T47D (cell line): ENCODE measurements around the gene SLC17A7.

ENCODE experiments used
- DNase-seq, 2 experiments: peaks; one replicate each; pipeline versions ENCODE4 v3.0.0 to v3.0.0-alpha.2; 2011 to 2012; ENCODE audit warnings: low read depth in 1 of 2, low spot score in 1 of 2
- JUND ChIP-seq: IDR thresholded peaks from 2 replicates; pipeline ENCODE4 v1.6.1; 2012; ENCODE audit warnings: low read depth
- in situ Hi-C: cut with HindIII; loops from 2 replicates; pipeline ENCODE4 v1.10.0; 2016; ENCODE audit warnings: low sequenced_read_pairs, low pct_unique_long_range_greater_than_20kb

Gene SLC17A7

DNA sequence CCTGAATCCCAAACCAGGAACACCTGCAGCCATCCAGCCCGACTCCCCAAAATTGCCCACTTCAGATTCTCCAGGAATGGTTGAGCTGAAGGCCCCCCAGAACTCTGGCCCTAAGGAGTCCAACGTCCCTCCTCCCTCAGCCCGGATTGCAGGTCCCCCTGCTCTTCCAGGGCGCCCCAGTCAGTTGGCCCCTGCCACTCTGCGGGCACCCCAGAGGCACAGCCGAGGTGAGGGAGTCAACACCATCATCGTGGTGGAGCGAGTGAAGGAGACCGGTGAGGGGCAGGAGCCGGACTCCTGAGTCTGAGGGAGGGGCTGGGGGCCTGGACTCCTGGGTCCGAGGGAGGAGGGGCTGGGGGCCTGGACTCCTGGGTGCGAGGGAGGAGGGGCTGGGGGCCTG is 14.0 kb downstream of the SLC17A7 start:
- in situ Hi-C loops = no loop called here
- no peak for DNase-seq
- TF ChIP-seq JUND = no peak

DNA sequence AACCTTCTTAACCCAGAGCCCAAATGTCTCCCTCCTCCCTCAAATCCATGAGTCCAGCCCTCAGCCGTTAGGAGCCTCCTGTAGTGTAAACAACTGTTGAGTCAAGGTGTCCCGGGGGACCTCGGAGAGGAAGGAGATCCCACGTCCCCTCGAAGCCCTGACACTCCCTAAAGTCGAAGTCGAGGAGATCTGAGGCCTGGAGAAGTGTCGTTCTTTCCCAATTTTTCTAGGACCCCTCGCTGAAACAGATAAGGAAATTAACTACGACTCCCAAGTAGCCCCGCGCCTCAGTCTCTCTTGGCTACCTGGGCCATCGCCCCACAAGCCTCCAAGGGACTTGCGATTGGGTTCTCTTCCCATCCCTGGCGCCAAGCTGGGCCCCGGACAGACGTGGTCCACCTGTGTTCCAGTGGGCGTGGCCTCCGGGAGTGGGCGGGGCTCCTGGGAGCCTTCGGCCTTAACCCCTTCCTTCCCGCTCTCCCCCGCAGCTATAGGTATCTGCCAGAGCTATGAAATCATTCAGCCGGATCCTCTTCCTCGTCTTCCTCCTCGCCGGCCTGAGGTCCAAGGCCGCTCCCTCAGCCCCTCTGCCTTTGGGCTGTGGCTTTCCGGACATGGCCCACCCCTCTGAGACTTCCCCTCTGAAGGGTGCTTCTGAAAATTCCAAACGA is 15.3 kb downstream of the SLC17A7 start:
- no peak for TF ChIP-seq JUND
- in situ Hi-C loops = no loop called here
- peak in 1 of 2 experiments; percentile 59 for DNase-seq

GRCh38 chr19:49425178-49425577 is 16.1 kb downstream of the SLC17A7 start, which contains the start of gene GFY:
Gene GFY, plus strand, starts transcription at chr19:49425388. Its CDS starts 1,043 bp downstream, at chr19:49426431.
- no peak for DNase-seq
- in situ Hi-C loops = no loop called here
- no peak for TF ChIP-seq JUND

DNA sequence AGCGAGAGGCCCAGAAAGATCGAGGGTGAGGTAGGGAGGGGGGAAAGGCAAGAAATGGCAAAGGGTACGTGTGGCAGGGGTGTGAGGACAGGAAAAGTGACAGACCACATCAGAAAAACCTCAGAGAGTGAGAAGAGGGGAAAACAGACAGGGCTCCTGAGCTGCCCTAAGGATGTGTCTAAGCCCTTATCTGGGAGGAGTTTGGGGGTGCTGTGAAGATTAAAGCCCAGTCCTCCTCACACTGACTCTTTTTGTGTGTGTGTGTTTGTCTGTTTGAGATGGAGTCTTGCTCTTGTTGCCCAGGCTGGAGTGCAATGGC is 17.4 kb downstream of the SLC17A7 start:
- in situ Hi-C loops = no loop called here
- TF ChIP-seq JUND = no peak
- DNase-seq = no peak

DNA sequence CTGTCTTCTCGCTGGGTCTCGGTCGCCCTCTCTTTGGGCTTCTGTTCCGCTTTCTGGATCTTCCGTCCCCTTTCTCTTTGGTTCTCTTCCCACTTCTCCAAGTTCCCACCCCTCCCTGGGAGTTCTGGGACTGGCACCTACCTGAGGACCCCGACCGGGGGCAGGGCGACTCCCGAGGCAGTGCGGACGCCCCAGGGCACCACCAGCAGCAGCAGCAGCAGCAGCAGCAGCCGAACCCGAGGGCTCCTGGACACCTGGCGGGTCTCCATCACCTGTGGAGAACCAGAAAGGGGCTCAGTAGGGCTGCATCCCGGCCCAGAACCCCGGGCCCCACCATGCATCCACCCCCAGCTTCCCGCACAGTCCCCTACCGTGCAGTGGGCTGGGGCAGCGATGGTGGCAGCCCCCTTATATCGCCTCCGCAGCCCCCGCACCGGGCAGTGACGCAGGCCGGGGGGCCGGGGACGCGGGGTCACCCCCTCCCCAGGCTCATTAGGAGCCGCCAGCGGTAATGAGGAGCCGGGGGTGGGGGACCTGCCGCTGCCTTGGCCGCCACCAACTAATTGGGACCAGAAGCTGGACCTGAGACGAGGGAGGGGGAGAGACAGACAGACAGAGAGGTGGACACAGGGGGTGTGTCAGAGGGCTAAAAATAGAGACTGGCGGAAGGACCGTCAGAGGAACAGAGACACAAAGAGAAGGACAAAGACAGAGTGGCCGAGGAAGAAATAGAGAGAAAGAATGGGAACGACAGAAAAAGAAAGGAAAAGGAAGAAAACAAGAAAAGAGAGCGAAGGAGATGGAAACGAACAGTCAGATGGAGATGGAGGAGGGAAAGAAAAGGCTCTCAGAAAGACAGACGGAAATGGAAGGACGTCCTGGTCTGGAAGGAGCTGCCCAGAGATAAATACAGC is 18.0 kb downstream of the SLC17A7 start, which contains the start of gene PTH2:
PTH2 (minus strand) TSS at position 371 of the 914 bp plus-strand sequence; CDS start at position 269, 102 bp downstream.
- TF ChIP-seq JUND = no peak
- DNase-seq = no peak
- in situ Hi-C loops = no loop called here

DNA sequence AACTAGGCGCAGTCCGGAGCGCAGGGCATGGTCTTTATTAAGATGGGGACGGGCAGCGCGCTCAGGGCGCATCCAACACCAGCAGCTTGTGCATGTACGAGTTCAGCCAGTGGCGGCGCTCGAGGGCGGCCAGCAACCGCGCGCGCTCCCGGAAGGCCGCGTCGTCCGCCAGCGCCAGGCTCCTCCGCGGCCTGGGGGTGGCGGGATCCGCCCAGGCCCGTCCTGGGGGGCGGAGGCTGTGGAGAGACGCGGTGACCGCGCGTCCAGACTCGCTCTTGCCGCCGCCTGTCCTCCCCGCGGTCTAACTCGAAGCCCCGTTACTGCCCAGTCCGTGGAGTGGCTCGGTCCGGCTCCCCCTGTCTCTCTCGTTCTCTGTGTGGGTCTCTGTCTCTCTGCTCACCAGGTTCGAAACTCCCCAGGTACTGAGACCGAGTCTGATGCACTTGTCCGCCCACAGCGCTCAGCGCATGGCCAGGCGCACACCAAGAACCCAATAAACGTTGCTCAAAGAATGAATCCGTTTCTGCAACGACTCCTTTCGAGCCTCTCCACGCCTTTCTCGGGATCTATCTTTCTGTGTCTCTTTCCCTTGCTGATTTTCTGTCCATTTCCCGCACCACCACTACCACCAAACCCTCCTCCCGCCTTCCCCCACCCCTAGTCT is 18.8 kb downstream of the SLC17A7 start:
- DNase-seq = peak in 1 of 2 experiments; percentile 57
- in situ Hi-C loops = no loop called here
- TF ChIP-seq JUND = no peak

- in situ Hi-C loops = no loop called here
- DNase-seq = no peak
- TF ChIP-seq JUND = no peak
Observed at GRCh38 chr19:49421878-49422202, 19.5 kb downstream of the SLC17A7 start.

- no peak for TF ChIP-seq JUND
- in situ Hi-C loops = no loop called here
- peak; percentile 76 to 86 for DNase-seq
Observed at GRCh38 chr19:49421039-49421877, 20.1 kb downstream of the SLC17A7 start.

GRCh38 chr19:49420227-49420626 is 21.1 kb downstream of the SLC17A7 start:
- DNase-seq = no peak
- in situ Hi-C loops = no loop called here
- TF ChIP-seq JUND = no peak

DNA sequence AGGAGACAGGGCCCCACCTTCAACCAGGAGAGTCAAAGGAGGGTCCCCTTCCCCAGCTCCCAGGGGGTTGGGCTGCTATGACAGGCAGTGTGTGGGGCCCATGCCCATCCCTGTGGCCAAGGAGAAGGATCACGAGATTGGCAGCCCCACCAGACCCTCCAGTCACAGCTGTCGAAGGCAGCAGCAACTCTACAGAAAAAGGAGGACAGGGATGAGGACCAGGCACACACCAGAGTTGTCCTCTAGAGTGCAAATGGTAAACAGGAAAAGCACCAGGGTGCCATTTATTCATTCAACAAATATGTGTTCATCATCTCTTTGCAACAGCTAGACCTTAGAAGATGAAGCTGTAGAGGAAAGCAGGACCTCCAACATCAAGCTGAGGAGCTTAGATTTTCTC is 22.2 kb downstream of the SLC17A7 start:
- TF ChIP-seq JUND = no peak
- no peak for DNase-seq
- in situ Hi-C loops = no loop called here

GRCh38 chr19:49418511-49418910 is 22.8 kb downstream of the SLC17A7 start:
- in situ Hi-C loops = no loop called here

DNA sequence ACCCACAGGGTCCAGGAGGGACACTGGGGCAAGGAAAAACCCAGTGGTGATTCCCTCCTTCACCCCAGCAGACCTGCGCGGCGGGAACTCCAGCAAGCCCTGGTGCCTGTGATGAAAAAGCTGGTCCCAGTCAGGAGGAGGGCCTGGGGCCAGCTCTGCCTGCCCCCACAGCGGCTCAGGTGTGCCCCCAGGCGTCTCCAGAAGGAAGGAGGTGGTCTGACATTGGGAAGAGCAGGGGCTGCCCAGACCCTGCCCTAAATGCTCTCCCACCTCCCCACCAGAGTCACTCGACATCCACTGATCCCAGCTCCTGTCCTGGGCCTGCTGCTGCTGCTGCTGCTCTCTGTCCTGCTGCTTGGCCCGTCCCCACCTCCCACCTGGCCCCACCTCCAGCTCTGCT is 24.2 kb downstream of the SLC17A7 start:
- TF ChIP-seq JUND = no peak
- in situ Hi-C loops = no loop called here
- DNase-seq = no peak

More at GRCh38 chr19:49418511-49418910, 22.8 kb downstream of the SLC17A7 start:
- TF ChIP-seq JUND = no peak
- no peak for DNase-seq

GRCh38 chr19:49415810-49416200 is 25.5 kb downstream of the SLC17A7 start:
- no peak for TF ChIP-seq JUND
- DNase-seq = no peak
- in situ Hi-C loops = no loop called here
